Panc1 (cell line): ENCODE measurements around the gene DLX3. TPM values are rescaled to one million over a fixed set of nuclear protein-coding genes. Genes with fewer than 3 reads are reported as not detected.

ENCODE experiments used
- ATAC-seq: fragments of 200-7000 bp; cut with Tn5 transposase; 2 replicates; pipeline ENCODE4 v1.9.1; 2020; ENCODE audit warnings: mild to moderate bottlenecking, moderate library complexity
- BruUV-seq: library from RNA; stranded (reverse); fragments of 400-500 nt; replicated peaks from 2 replicates; lab custom pipeline; 2021; lab: Mats Ljungman, UMichigan
- CTCF ChIA-PET: fragments of 300-600 bp; sonication (Branson Sonifier 250); formaldehyde crosslinking; loops from one replicate; lab custom pipeline; 2022; ENCODE audit warnings: antibody characterized with exemption; lab: Charles Lee
- POLR2A ChIA-PET: fragments of 300-600 bp; sonication (Branson Sonifier 250); formaldehyde crosslinking; loops from one replicate; lab custom pipeline; 2022; ENCODE audit warnings: antibody characterized with exemption; lab: Charles Lee
- DNase-seq: peaks from one replicate; pipeline ENCODE4 v3.0.0-alpha.2; 2010; ENCODE audit warnings: low read depth, low spot score
- H3K27ac ChIP-seq: 2 replicates; pipeline ENCODE4 v1.5.1; 2011; ENCODE audit warnings: mild to moderate bottlenecking, low read length, inconsistent platforms
- H3K27me3 ChIP-seq: fragments of 200-500 bp; sonication (Bioruptor generic); 2 replicates; pipeline ENCODE4 v1.6.0; 2014; ENCODE audit warnings: low read length, inconsistent platforms; ENCODE audit not compliant: control insufficient read depth, insufficient read depth
- H3K36me3 ChIP-seq: fragments of 200-500 bp; sonication (Bioruptor generic); 2 replicates; pipeline ENCODE4 v1.5.1; 2014; ENCODE audit warnings: inconsistent platforms, mild to moderate bottlenecking, low read length, moderate library complexity; ENCODE audit not compliant: control insufficient read depth, insufficient read depth
- H3K4me1 ChIP-seq: 2 replicates; pipeline ENCODE4 v1.5.1; 2011; ENCODE audit warnings: inconsistent platforms, mild to moderate bottlenecking, low read length, moderate library complexity; ENCODE audit not compliant: control insufficient read depth, insufficient read depth
- H3K4me3 ChIP-seq, 2 experiments: 2 replicates each; pipeline ENCODE4 v1.5.1; 2011 to 2012; ENCODE audit warnings: low read depth in 2 of 2, low read length in 2 of 2, mild to moderate bottlenecking in 2 of 2, inconsistent platforms in 1 of 2, moderate library complexity in 1 of 2
- H3K9me3 ChIP-seq: fragments of 200-500 bp; sonication (Bioruptor generic); 2 replicates; pipeline ENCODE4 v1.5.1; 2014; ENCODE audit warnings: low read depth, mild to moderate bottlenecking, inconsistent platforms, low read length, moderate library complexity; ENCODE audit not compliant: control insufficient read depth, insufficient read depth
- CTCF ChIP-seq: fragments of 450-650 bp; IDR thresholded peaks from 2 replicates; pipeline ENCODE4 v1.5.1; 2017; ENCODE audit warnings: mild to moderate bottlenecking
- POLR2AphosphoS5 ChIP-seq: IDR thresholded peaks from 2 replicates; pipeline ENCODE4 v1.6.1; 2012; ENCODE audit warnings: mild to moderate bottlenecking, low read depth, low read length, moderate library complexity
- REST ChIP-seq, 2 experiments: IDR thresholded peaks; 2 replicates each; pipeline ENCODE4 v1.6.1; 2011 to 2012; ENCODE audit warnings: low read depth in 2 of 2, control low read depth in 1 of 2, low read length in 1 of 2, mild to moderate bottlenecking in 1 of 2, moderate library complexity in 1 of 2; ENCODE audit not compliant: insufficient read depth in 1 of 2
- SIN3A ChIP-seq: IDR thresholded peaks from 2 replicates; pipeline ENCODE4 v1.6.1; 2012; ENCODE audit warnings: low read depth, mild to moderate bottlenecking, low read length, moderate library complexity, borderline replicate concordance; ENCODE audit not compliant: insufficient read depth
- TCF7L2 ChIP-seq: IDR thresholded peaks from 2 replicates; pipeline ENCODE4 v1.6.1; 2011; ENCODE audit warnings: mild to moderate bottlenecking, low read depth, low read length, inconsistent platforms
- in situ Hi-C: cut with HindIII; loops from 2 replicates; pipeline ENCODE4 v1.10.0; 2016; ENCODE audit warnings: low sequenced_read_pairs, low pct_unique_long_range_greater_than_20kb
- intact Hi-C: fragments of 100-400 bp; cut with micrococcal nuclease; formaldehyde crosslinking; loops from one replicate; pipeline ENCODE4 v1.10.0; 2022; ENCODE audit not compliant: unreplicated experiment
- total RNA-seq: library from RNA; stranded (reverse); gene quantifications from one replicate; pipeline ENCODE4 v1.2.1, GENCODE V29; 2021; ENCODE audit not compliant: unreplicated experiment

DLX3 gene
- total RNA-seq, 1 experiment from 2014 or later = 2.9 TPM

- H3K4me1 ChIP-seq = peaks cover 6% of the 10 kb centered on the region
- ATAC-seq (no peak), DNase-seq (no peak)
- no peaks in the 10 kb centered on the region for H3K9me3 ChIP-seq
- TF ChIP-seq SIN3A (no peak), REST (IDR thresholded peaks at IDR 0.05; ENCODE audit: insufficient read depth in 1 of 2, low read depth in 2 of 2, low read length in 1 of 2) (no peak), CTCF (no peak), TCF7L2 (no peak), POLR2AphosphoS5 (no peak)
- ChIA-PET POLR2A (no interaction called here), CTCF (interaction anchor here (1.4 kb wide), 1 partner anchor 12 kb away, joined by 3 read pairs; no protein-coding TSS in a partner anchor)
- no peak overlapping the region for H3K4me3 ChIP-seq
- intact Hi-C loops (no loop called here), in situ Hi-C loops (no loop called here)
- no peak overlapping the region for H3K27ac ChIP-seq
- BruUV-seq = no TSS peak
- H3K36me3 ChIP-seq = no peaks in the 10 kb centered on the region
- peaks cover 15% of the 10 kb centered on the region for H3K27me3 ChIP-seq
Measured at GRCh38 chr17:49964769-49965523, 30.1 kb downstream of the DLX3 start.

GRCh38 chr17:49964303-49964768 is 30.7 kb downstream of the DLX3 start:
- Histone ChIP-seq H3K27me3 (peaks cover 15% of the 10 kb centered on the region), H3K4me3 (no peak overlapping the region), H3K36me3 (no peaks in the 10 kb centered on the region), H3K4me1 (peaks cover 4% of the 10 kb centered on the region), H3K9me3 (no peaks in the 10 kb centered on the region), H3K27ac (no peak overlapping the region)
- ATAC-seq = no peak
- intact Hi-C loops = no loop called here
- POLR2A ChIA-PET = no interaction called here
- CTCF ChIA-PET = interaction anchor here (1.4 kb wide), 1 partner anchor 12 kb away, joined by 3 read pairs; no protein-coding TSS in a partner anchor
- no peak for DNase-seq
- no TSS peak for BruUV-seq
- in situ Hi-C loops = no loop called here
- no peak for TF ChIP-seq POLR2AphosphoS5
- no peak for TF ChIP-seq TCF7L2
- TF ChIP-seq SIN3A = no peak
- TF ChIP-seq REST (IDR thresholded peaks at IDR 0.05; ENCODE audit: insufficient read depth in 1 of 2, low read depth in 2 of 2, low read length in 1 of 2) = no peak
- TF ChIP-seq CTCF = no peak
